ENCODE data around the gene VAV2.

VAV2 gene

DNA sequence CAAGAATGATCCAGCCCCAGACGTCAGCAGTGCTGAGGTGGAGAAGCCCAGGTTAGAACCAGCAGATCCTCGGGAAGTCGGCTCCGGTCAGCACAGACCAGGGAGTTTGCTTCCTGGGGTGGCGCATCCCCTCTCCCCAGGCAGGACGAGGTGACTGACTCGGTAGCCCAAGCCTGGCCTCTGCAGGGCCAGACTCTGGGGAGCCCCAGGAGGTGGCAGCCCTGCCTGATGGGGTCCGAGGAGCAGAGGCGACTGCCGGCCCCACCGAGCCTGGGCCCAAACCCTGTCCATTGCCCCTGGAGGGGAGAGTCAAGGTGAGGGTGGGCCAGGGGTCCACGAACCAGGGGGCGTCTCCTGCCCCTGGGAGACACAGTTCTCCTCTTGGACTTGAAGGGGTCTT, 201.1 kb downstream of the VAV2 start:
- no peak for DNase-seq

DNA sequence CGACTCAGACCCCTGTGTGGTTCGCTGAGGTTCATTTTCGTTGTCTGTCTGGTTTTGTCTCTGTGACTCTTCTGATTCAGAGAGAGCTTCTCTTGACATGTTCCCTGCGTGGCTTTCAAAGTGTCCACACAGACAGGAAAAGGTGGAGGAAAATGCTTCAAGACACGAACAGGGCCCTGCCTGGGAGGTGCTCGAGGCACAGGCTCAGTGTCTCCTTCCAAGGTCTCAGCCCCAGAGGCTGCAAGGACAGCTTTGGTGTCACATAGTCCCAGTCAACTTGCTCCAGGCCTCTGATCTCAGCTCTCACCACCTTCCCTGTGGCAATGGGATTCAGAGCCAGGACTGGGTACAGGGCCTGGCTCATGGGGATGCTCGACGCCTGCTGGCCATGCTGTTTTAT, 202.3 kb downstream of the VAV2 start:
- DNase-seq: no peak

DNA sequence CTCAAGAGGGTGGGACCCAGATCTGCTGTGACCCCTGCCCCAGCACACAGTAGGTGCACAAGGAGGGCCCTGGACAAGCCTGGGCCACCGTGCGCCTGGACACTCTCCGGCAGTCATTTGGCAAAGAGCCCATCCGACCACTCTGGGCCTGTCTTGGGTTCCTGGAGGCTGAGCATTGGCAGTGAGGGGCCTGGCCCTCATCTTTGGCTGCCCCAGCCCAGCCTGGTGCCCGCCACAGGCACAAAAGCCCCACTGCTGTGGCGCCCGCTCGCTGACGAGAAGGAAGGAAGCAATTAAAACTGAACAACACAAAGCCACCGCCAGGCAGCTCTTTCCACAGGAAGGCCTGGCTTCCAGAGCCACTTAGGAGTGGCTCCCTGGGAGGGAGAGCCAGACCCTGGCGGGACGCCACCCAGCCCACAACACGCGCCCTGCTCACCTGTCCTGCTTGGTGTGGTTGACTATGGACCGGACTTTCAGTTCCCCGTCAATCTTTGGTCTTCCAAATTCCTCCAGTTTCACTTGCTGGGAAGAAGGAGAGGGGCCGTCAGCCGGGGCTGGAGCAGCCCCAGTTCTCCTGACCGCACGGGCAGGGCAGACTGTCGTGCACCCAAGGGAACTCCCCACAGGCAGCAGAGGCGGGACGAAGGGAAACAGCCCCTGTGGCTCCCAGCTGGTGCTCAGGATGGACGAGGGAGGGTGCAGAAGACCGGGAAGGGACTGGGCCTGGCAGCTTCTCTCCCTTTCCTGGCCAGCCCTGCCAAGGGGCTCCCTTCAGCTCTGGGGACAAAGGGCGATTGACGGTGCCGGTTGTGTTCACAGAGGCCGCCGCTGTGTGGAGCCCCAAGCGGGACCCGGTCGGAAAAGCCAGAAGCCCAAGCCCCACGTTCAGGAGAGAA, 203.1 kb downstream of the VAV2 start:
- DNase-seq: no peak

DNA sequence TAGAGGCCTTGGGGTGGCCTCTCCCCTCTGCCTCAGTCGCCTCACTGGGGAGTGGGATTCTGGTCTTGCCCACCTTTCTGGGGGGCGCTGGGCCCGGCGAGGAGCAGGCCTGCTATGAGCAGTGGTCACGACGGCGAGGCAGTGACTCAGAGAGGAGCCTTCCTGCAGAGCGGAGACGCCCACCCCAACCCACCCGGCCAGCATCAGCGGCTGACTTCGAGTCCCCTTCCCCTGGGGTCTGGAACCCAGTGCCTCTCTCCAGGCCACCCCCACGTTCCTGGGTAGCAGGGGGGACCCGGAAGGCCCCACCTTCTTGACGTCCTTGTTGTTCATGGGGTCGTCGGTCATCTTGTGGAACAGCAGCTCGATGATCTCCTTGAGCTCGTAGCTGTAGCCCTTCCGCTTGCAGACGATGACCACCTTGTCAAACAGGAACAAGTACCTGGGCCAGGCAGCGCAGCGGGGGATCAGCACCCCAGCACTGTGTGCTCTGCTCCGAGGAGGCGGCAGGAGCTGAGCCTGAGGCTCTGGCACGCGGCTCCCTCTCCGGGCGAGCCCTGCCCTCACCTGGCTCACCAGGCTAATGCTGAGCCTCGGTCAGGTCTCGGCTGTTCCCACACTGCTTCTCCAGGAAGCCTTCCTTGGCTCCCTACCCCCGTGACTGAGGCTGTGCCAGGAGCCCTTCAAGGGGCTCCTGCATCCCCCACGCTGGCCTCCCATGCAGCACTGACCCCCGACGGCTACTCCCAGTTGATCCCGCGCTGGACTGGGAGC, 203.9 kb downstream of the VAV2 start:
- DNase-seq: no peak

DNA sequence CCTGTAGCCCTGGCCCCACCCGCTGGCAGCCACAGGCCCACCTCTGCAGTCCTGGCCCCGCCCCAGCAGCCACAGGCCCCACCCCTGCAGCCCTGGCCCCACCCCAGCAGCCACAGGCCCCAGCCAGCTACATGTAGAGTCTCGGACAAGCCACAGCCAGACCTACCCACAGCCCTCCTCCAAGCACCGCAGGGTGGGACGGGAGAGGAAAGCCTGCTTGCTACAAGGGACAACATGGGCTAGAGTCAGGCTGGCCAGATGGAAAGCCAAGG, 204.4 kb downstream of the VAV2 start:
- no peak for DNase-seq

DNA sequence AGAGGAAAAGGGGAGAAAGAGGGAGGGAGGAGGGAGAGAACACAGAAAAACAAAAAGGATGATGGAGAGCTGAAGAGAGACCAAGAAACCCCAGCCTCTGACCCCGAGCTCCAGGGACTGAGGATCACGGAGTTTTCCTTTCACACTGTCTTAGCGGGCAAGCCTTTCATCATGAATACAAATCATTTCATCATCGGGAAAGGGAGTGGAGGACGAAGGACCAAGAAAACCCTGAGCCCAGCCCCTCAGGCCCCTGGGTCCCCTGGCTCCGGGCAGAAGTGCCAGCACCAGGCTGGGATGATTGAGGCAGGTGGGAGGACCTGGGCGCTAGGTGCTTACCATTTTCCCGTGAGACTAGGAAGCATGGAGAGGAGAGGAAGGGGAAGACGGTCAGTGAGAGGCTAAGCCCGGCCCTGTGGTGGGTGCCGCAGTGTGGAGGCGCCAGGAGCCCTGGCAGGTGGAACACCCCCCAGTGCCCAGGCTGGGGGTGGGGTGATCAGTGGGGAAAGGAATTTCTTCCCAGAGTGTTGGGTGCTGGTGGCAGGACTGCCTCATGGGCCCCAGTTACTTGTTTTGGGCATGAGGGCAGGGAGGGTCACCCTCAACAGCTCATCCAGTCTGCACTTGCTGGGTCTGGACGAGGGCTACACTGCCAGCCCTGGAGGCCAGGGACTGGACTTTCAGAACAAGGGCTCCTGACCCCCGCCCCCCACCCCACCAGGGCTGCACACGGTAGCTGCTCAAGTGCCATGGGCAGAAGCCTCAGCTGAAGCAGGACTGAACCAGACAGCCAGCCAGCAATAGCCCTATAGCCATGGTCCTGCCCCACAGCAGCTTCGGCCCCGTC, 205.0 kb downstream of the VAV2 start:
- no peak for DNase-seq

DNA sequence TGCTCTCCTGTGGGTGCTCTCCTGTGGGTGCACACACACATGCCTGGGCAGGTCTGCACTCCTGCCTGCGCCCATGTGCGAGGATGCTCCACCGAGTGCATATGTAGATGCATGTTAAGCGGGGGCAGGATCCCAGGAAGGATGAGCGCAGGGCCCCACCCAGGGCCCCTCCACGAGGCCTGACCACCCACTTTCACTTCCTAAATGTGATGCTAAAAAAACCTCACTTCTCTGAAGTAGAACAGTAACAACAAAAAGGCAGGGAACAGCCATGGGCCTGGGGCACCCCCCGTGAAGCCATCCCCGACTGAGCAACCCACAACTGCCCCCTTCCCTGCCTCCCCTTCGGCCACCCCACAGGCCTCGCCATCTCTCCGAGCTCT, 205.8 kb downstream of the VAV2 start:
- no peak for DNase-seq

DNA sequence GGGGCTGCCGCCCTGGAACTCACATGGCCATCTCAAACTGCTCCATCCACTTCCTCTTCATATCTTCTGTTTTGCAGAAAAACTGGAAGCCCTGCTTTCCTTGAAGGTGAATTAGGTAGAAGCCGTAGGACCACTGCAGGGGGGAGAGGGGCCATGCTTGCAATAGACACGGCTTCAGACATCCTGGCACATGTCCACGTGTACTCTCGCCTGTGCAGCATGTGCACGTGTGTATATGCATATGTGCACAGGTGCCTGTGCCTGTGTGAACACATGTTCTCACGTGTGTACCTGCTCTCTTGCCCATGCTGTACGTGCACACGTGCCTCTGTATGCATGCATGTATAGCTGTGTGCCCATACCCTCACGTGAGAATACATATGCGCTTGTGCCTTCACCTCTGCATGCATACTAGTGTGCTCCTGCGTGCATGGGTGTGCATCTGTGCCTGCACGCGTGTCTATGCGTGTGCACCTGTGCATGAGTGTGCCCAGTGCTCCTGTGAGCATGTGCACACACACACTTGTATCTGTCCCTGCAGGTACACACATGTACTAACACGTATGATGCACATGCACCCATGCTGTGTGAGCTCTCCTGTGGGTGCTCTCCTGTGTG, 206.3 kb downstream of the VAV2 start:
- DNase-seq: no peak

DNA sequence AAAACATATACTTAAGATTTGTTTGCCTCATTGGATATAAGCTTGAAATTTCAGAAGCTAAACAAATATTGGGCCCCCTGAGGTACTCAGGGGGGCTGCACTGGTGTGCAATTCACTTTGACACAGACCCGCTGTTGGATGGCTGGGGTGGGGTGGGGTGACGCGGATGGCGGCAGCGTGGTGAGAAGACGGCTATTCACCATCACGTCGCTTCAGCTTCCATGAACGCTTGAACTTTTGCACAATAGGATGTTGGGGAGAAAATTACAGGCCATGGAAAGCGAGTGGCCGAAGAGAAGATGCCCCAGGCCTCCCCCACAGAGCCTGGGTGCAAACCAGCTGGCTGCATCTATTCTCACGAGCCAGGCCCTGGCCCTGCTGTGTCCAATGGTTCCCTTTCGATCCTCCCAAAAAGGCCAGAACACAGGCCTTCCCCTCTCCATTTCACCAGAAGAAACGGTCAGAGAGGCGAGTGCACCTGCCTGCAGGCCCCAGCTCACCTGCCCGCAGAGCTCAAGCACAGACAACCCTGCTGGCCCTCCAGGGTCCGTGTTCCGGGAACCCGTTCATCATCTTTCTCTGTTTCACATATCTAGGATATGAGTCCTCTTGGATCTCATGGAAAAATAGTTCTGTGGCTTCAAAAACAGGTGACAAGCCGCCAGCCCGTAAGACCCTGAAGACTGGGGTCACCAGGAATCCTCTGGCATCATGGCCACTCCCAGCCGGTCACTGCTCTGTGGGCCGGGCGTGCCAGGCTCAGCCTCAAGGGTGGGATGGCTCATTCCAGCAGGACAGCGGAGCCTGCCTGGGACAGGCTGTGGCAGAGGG, 207.2 kb downstream of the VAV2 start:
- DNase-seq: no peak

DNA sequence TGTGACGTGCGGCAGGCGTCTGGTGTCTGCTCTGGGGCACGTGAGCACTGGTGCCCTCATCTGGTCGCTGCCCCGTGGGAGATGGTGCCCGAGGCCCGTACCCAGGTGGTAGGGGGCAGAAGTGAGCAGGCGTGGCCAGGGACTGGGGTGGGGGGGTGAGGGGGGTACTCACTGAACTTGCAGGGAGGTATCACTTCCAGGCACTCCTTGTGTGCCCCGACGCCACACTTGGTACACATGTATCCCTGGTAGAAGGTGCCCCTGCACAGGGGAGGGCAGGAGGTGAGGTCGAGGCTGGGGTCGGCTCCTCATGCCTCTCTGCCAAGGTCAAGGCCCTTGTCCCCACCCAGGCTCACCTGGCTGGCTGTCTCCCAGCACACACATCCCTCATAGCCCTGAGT, 208.8 kb downstream of the VAV2 start:
- no peak for DNase-seq

DNA sequence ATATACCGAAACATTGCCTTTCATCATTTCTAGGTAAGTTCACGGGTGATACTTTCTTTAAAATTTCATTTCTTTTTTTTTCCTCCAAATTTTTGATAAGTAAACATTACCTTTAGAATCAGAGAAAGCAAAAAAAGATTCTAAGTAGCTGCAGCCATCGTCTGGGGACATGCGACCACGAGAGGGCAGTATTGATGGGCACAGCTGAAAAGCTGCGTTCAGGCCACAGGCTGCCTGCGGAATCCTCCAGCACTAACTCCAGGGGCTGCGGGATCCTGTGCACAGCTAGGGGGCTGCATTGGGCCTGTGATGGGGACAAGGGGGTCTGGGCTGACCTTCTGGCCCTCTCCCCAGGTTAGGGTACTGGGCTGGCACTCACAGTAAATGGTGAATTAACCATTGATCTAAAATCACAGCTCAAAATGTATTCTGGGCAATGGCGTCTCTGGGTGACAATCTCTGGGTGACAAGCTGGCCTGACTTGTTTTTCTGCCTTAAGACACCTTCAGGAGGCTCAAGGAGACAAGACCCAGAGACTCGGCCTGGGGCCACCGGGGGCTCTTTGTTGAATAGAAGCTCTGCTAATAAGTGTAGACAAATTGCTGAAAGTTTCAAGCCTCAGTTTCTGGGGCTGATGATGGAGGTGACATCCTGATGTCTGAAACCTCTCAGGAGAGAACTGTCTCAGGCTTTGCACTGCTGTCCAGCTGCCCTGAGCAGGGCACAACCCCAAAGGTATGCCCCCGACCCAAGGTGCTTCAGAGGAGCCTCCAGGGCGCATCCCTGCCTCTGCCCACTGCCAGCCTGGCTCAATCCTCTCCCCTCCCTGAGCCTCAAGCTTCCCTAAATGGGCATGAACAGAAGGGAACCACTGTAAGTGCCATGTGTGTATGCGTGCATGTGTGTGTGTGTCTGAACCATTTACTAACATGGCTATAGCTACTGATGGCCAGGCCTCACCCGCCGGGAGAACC, 209.7 kb downstream of the VAV2 start:
- DNase-seq: peak; percentile 48

DNA sequence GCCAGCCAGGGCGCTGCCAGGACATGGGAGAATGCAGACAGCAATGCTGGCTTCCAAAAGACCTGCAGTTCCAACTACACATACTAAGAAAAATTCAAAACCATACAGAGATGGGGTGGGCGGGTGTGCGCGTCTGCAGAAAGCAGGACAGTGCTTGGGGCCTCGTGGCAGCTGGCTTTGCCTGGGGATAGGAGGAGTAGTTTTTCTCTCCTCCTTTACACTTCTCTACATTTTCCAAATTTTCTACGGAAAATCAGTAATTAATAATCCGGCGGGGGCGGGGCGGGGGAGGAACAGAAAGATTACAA, 210.3 kb downstream of the VAV2 start:
- no peak for DNase-seq

DNA sequence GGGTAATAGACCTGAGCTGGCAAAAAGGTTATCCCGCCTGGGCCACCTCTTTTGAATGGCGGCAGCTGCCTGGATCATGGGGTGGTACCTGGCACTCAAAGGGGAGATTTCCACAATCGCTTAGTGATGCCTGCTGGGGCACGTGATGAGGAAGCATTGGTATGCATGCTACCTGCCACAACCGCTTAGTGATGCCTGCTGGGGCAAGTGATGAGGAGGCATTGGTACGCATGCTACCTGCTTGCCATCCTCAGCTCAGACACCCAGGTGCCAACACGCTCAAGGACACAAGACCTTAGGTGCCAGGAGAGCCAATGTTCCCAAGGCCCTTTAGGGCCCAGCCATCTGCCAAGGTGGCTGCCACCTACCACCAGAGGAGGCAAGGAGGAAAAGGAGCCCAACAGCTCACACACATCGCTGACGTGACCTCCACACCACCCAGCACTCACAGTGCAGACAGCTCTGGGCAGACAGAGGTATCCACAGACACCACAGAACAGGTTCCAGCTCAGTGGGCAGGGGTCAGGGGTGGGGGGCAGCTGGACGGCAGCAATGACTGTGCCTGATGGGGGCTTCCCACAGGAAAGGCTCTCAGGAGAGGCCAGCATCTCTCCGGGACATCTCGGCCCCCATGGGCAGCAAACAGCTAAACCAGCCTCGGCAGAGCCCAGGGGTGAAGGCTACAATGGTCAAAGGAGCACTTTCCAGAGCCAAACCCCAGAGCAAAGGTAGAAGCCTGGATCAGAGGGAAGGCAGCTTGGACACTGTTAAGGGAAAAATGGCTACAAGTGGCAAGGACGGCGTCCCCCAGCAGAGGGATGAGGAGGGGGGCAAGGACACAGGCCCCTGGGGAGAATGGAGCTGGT, 210.9 kb downstream of the VAV2 start:
- DNase-seq: no peak

DNA sequence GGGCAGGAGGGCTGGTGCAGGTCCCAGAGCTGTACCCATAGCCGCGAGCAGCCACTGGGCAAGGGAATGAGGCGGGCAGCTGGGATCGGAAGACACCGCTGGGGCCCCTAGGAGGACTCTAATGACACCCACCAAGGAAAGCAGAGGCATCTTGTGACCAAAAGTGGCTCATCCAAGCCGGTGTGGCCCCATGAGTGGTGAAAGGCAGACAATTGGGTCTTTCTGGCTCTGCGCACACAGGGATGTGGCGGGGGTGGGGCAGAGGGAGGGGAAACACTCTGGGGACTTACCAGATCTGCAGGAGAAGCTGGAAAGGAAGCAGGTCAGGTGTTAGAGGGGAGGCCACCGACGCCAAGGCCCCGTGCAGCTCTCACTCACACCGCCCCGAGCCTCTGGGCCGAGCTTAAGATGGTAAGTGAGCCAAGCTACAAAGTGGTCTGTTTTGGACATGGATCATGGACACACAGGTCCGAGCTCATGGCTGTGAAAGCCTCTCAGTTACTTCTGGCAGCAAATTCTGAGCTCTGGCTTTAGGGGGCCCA, 211.6 kb downstream of the VAV2 start:
- no peak for DNase-seq

DNA sequence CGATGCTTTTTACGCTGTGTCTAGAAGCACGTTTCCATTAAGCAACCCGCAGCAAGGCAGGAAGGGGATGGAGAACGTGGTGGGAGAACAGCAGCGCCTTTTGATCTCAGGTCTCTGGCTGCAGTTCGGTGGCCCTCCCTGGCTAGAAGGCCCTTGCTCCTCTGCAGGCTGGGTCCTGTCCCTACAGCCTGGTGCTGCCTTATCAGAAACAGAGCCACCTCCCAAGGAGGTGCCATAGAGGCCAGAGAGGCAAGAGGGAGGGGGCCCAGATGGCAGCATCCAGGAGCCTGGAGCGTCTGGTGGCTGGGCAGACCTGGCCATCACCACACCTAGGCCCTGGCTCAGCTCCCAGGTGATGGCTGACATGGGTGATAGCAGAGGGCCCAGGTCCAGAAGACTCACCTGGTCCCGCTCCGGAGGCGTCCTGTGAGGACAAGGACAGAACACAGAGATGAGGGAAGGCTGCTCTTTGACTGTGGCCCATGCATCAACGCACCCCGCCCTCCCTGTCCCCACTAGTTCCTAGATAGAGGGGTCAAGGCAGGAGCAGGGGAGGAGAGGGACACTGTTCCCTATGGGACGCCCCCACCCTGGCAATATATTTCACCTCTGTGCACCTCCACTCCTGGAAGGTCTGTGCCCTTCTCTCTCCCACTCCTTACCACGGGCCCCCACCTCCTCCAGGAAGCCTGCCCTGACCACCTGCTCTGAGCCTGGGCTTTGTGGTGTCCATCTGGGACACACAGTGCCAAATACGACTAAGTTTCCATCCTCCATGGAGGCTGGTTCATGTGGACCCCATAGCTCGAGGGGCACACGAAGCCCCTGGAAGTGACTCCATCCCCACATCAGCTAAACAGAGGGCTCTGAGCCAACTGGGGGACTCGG, 212.4 kb downstream of the VAV2 start:
- DNase-seq: no peak

DNA sequence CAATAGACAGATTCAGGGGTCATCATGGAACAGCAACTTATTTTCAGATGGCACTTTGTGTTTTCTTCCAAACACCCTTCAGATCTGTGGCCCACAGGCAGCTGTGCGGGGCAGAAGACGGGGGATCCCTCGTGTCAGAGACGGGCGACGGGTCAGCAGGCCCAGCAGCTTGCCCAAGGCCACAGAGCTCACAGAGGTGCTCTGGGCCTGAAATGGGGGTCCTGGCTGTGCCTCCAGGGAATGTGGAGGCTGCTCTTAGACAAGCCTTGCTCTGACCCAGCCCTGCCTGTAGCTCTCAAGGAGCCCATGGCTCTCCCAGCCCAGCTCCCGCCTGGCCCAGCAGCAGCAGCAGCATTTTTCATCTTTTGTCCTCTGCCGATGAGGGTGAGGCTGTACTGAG, 213.0 kb downstream of the VAV2 start:
- no peak for DNase-seq

DNA sequence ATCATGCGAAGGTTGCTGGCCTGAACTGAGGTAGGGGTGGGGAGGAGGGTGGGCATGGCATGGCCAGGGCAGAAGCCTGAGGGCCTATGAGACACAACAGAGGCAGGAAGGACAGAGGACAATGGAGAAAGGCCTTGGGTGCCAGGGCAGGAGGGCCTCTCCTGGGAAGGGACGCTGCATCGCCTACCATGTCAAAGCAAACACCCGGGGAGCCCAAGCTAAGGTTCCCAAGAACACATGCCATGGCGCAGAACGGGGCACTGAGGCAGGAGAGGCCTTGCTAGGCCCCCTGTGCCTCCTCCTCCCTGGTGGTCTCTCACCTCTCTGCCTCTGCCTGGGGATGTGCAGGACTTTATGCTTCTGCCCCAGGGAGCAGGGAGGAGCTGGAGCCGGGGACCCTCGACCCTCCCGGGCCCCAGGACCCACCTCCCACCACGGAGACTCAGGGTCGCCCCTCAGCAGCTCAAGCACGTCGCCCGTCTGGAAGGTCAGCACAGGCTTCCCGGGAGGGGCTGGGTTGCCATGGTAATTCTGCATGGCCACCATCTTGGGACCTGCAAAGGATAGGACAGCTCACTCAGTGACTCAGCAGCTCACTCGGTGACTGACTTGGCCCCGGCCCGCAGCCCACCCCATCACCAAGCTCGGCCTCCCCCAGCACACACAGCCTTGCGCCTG, 213.6 kb downstream of the VAV2 start:
- no peak for DNase-seq

DNA sequence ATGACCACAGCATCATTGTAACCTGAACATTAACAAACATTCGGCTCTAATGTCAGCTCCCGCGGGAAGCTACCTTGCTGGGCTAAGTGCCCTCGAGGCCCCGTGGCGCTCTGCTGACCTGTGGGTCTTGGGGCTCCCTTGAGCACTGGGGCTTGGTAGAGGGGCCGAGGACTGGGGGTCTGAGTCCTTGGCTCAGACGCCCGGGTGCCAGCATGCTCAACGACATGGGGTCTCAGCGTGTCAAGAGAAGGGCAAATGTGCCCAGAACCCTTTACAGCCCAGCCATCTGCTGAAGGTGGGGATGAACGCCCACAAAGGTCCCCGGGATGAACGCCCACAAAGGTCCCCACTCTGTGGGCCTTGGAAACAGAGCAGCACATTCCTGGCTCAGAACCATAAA, 214.3 kb downstream of the VAV2 start:
- DNase-seq: no peak

All from CD4-positive, alpha-beta T cell treated with Interleukin-4 for 4 hours (primary cell).